ENCODE results near the gene SPATA31E1.
"Not testable (repeated sequence)": the region's sequence is repeated elsewhere in the genome, so short reads cannot be mapped to it uniquely, and the experiment has no call there.

DNA sequence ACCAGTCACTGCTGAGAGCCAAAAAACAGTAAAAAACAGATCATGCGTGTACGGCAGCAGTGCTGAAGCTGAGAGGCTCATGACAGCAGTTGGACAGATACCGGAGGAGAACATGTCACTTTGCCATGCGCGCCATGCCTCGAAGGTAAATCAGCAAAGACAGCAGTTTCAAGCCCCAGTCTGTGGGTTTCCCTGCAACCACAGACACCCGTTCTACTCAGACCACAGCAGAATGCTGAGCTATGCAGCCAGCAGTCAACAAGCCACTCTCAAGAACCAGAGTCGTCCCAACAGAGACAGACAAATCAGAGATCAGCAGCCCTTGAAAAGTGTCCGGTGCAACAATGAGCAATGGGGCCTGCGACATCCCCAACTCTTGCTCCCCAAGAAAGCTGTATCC, 40.3 kb downstream of the SPATA31E1 start:
- TF ChIP-seq, protein P1, sequence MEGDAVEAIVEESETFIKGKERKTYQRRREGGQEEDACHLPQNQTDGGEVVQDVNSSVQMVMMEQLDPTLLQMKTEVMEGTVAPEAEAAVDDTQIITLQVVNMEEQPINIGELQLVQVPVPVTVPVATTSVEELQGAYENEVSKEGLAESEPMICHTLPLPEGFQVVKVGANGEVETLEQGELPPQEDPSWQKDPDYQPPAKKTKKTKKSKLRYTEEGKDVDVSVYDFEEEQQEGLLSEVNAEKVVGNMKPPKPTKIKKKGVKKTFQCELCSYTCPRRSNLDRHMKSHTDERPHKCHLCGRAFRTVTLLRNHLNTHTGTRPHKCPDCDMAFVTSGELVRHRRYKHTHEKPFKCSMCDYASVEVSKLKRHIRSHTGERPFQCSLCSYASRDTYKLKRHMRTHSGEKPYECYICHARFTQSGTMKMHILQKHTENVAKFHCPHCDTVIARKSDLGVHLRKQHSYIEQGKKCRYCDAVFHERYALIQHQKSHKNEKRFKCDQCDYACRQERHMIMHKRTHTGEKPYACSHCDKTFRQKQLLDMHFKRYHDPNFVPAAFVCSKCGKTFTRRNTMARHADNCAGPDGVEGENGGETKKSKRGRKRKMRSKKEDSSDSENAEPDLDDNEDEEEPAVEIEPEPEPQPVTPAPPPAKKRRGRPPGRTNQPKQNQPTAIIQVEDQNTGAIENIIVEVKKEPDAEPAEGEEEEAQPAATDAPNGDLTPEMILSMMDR (IDR thresholded peaks at IDR 0.05), result not testable (repeated sequence)
- TF ChIP-seq POLR2A (IDR thresholded peaks at IDR 0.05), result not testable (repeated sequence)

Measured in heart left ventricle (tissue), 13 donors.